Peyer's patch (tissue), 4 donors: ENCODE measurements around the gene EPSTI1. TPM values are rescaled to one million over a fixed set of nuclear protein-coding genes. Genes with fewer than 3 reads are reported as not detected.

Experiments
- DNase-seq, 3 donors: peaks; one replicate each; pipeline ENCODE4 v3.0.0-alpha.2; 2017 to 2019
- H3K27ac ChIP-seq, 4 donors: fragments of 200-600 bp; sonication (generic); one replicate each; pipeline ENCODE4 v1.5.1; 2016 to 2019
- H3K27me3 ChIP-seq, 2 donors: fragments of 200-600 bp; sonication (generic); one replicate each; pipeline ENCODE4 v1.5.1; 2019
- H3K36me3 ChIP-seq, 3 donors: fragments of 200-600 bp; sonication (generic); one replicate each; pipeline ENCODE4 v1.5.1; 2016 to 2019
- H3K4me1 ChIP-seq, 4 donors: fragments of 200-600 bp; sonication (generic); one replicate each; pipeline ENCODE4 v1.5.1; 2016 to 2019
- H3K4me3 ChIP-seq, 4 donors: fragments of 200-600 bp; sonication (generic); 1 replicate in 3 of 4; 2 replicates in 1 of 4; pipeline ENCODE4 v1.5.1; 2016 to 2019; ENCODE audit warnings: mild to moderate bottlenecking in 1 of 4
- H3K9me3 ChIP-seq, 4 donors: fragments of 200-600 bp; sonication (generic); one replicate each; pipeline ENCODE4 v1.5.1; 2016 to 2019; ENCODE audit warnings: mild to moderate bottlenecking in 1 of 4
- CTCF ChIP-seq, 6 experiments: fragments of 450-650 bp in 4 of 6; fragments of 200-600 bp in 2 of 6; sonication (generic) in 1 of 6; IDR thresholded peaks; one replicate each; pipeline ENCODE4 v1.5.1; 2017 to 2019; ENCODE audit warnings: antibody characterized with exemption in 6 of 6, mild to moderate bottlenecking in 3 of 6, moderate library complexity in 1 of 6
- POLR2A ChIP-seq, 2 donors: fragments of 450-650 bp; IDR thresholded peaks; one replicate each; pipeline ENCODE4 v1.5.1; 2017; ENCODE audit warnings: antibody characterized with exemption in 2 of 2, mild to moderate bottlenecking in 2 of 2, moderate library complexity in 2 of 2
- total RNA-seq, 4 donors: library from RNA; depleted of rRNA; stranded (reverse); fragments of >200 nt; gene quantifications; one replicate each; pipeline ENCODE4 v1.1.0, GENCODE V29; 2016

The EPSTI1 gene
- total RNA-seq, 4 donors from 2014 or later: 8.8 to 45.4 (median 22.1) TPM

- TF ChIP-seq POLR2A (IDR thresholded peaks at IDR 0.05) (no peak), CTCF (IDR thresholded peaks at IDR 0.05) (no peak)
- peaks cover 0 to 21% (median 9%) of the 10 kb centered on the region in 4 donors for H3K4me1 ChIP-seq
- no peaks in the 10 kb centered on the region for H3K9me3 ChIP-seq
- no peak for DNase-seq
- no peaks in the 10 kb centered on the region for H3K27me3 ChIP-seq
- no peak overlapping the region for H3K27ac ChIP-seq
- H3K4me3 ChIP-seq: no peak overlapping the region
- no peaks in the 10 kb centered on the region for H3K36me3 ChIP-seq
These were observed 10.7 kb downstream of the EPSTI1 start for GRCh38 chr13:42981317-42981716.

- no peak overlapping the region for H3K4me3 ChIP-seq
- peak overlapping the region in 1 of 4 donors; percentile 18 for H3K27ac ChIP-seq
- H3K27me3 ChIP-seq: no peaks in the 10 kb centered on the region
- H3K4me1 ChIP-seq: no peaks in the 10 kb centered on the region
- H3K9me3 ChIP-seq: no peaks in the 10 kb centered on the region
- no peak for DNase-seq
- TF ChIP-seq POLR2A (IDR thresholded peaks at IDR 0.05) (no peak), CTCF (IDR thresholded peaks at IDR 0.05) (no peak)
- H3K36me3 ChIP-seq: no peaks in the 10 kb centered on the region
These were observed 14.8 kb downstream of the EPSTI1 start for GRCh38 chr13:42977219-42977659.

GRCh38 chr13:42976066-42976465 is 16.0 kb downstream of the EPSTI1 start:
- H3K27me3 ChIP-seq: no peaks in the 10 kb centered on the region
- no peak for DNase-seq
- H3K9me3 ChIP-seq: no peaks in the 10 kb centered on the region
- H3K4me1 ChIP-seq: no peaks in the 10 kb centered on the region
- no peaks in the 10 kb centered on the region for H3K36me3 ChIP-seq
- H3K27ac ChIP-seq: no peak overlapping the region
- TF ChIP-seq CTCF (IDR thresholded peaks at IDR 0.05): no peak
- no peak for TF ChIP-seq POLR2A (IDR thresholded peaks at IDR 0.05)
- no peak overlapping the region for H3K4me3 ChIP-seq

GRCh38 chr13:42973581-42973980 is 18.5 kb downstream of the EPSTI1 start:
- no peak overlapping the region for H3K27ac ChIP-seq
- H3K27me3 ChIP-seq: no peaks in the 10 kb centered on the region
- H3K4me1 ChIP-seq: peaks cover 0 to 13% (median 2%) of the 10 kb centered on the region in 4 donors
- no peaks in the 10 kb centered on the region for H3K36me3 ChIP-seq
- DNase-seq: no peak
- no peaks in the 10 kb centered on the region for H3K9me3 ChIP-seq
- no peak overlapping the region for H3K4me3 ChIP-seq
- TF ChIP-seq CTCF (IDR thresholded peaks at IDR 0.05) (no peak), POLR2A (IDR thresholded peaks at IDR 0.05) (no peak)

GRCh38 chr13:42971691-42972347 is 20.2 kb downstream of the EPSTI1 start:
- Histone ChIP-seq H3K36me3 (no peaks in the 10 kb centered on the region), H3K27me3 (no peaks in the 10 kb centered on the region), H3K9me3 (no peaks in the 10 kb centered on the region), H3K4me1 (peaks cover 0 to 24% (median 4%) of the 10 kb centered on the region in 4 donors), H3K27ac (peak overlapping the region in 1 of 4 donors; percentile 19), H3K4me3 (no peak overlapping the region)
- TF ChIP-seq CTCF (IDR thresholded peaks at IDR 0.05): no peak
- TF ChIP-seq POLR2A (IDR thresholded peaks at IDR 0.05): no peak
- DNase-seq: no peak
